ENCODE results near the gene MKI67. TPM values are rescaled to one million over a fixed set of nuclear protein-coding genes. Genes with fewer than 3 reads are reported as not detected.

MKI67 gene
- total and polyA plus RNA-seq, 2 donors (not counting 3 experiments of a cell fraction or from before 2014, with no cell fraction given) = 16.2 to 125 TPM

- BruUV-seq (replicated peaks) = no TSS peak
These were observed 45.0 kb downstream of the MKI67 start for GRCh38 chr10:128081222-128081621.

More at GRCh38 chr10:128081222-128081621, 45.0 kb downstream of the MKI67 start:
- CTCF ChIA-PET = interaction anchor here (0.9 to 2.8 kb wide), 3 partner anchors 12 to 69 kb away, joined by 3 to 11 read pairs (median 3); partner anchors contain the start of gene MKI67
- FAIRE-seq = no peak
- POLR2A ChIA-PET = no interaction called here
- Histone ChIP-seq H3K27ac (ENCODE audit: insufficient read depth, low read depth, low read length) (no peak overlapping the region), H2AFZ (ENCODE audit: low read depth, low read length) (no peak overlapping the region), H3K9ac (replicated peaks; ENCODE audit: extremely low read depth, insufficient read depth, low read length) (no peak overlapping the region), H3K9me3 (replicated peaks; ENCODE audit: control insufficient read depth, insufficient read depth, low read length) (no peaks in the 10 kb centered on the region), H3K36me3 (ENCODE audit: control insufficient read depth in 2 of 2, extremely low read depth in 1 of 2, insufficient read depth in 2 of 2, low read length in 2 of 2) (peaks cover 30 to 57% of the 10 kb centered on the region in 2 experiments), H3K9me1 (replicated peaks; ENCODE audit: control insufficient read depth, extremely low read depth, insufficient read depth, low read length) (no peaks in the 10 kb centered on the region), H3K4me3 (replicated peaks in 1 of 3; ENCODE audit: insufficient read depth in 1 of 3, low read depth in 1 of 3, low read length in 3 of 3) (no peak overlapping the region), H3K4me1 (ENCODE audit: control insufficient read depth, extremely low read depth, insufficient read depth, low read length) (no peaks in the 10 kb centered on the region), H3K27me3 (ENCODE audit: control insufficient read depth in 2 of 2, insufficient read depth in 2 of 2, low read length in 2 of 2) (no peaks in the 10 kb centered on the region), H3K4me2 (ENCODE audit: insufficient read depth, low read length) (no peak overlapping the region), H3K79me2 (ENCODE audit: control insufficient read depth, insufficient read depth, low read length) (no peaks in the 10 kb centered on the region), H4K20me1 (replicated peaks; ENCODE audit: control insufficient read depth, extremely low read depth, insufficient read depth, low read length) (no peaks in the 10 kb centered on the region)
- DNase-seq (ENCODE audit: low read depth, low spot score) = no peak
- intact Hi-C loops (cut with micrococcal nuclease) = no loop called here
- dilution Hi-C loops (cut with MboI; ENCODE audit: extremely low pct_ligation_motif_present, low sequenced_read_pairs) = no loop called here
- TF ChIP-seq FOS (IDR thresholded peaks at IDR 0.05; ENCODE audit: borderline replicate concordance, insufficient read depth, low read length) = no peak
- no peak for TF ChIP-seq MAX (IDR thresholded peaks at IDR 0.05; ENCODE audit: insufficient read depth, insufficient read length)
- TF ChIP-seq EZH2 (IDR thresholded peaks at IDR 0.05; ENCODE audit: borderline replicate concordance, low read depth, low read length, severe bottlenecking) = no peak
- no peak for TF ChIP-seq MYC (IDR thresholded peaks at IDR 0.05; ENCODE audit: low read depth, low read length)
- no peak for TF ChIP-seq GATA2 (IDR thresholded peaks at IDR 0.05; ENCODE audit: insufficient read depth, insufficient read length, low read depth, low read length)
- no peak for TF ChIP-seq POLR2AphosphoS5 (IDR thresholded peaks at IDR 0.05; ENCODE audit: insufficient read depth, low read depth, low read length)
- no peak for TF ChIP-seq CTCF (IDR thresholded peaks at IDR 0.05; ENCODE audit: extremely low read depth in 1 of 2, insufficient read depth in 1 of 2, low read depth in 1 of 2, low read length in 2 of 2)
- no peak for TF ChIP-seq JUN (IDR thresholded peaks at IDR 0.05; ENCODE audit: borderline replicate concordance, insufficient read depth, insufficient read length, low read depth)
- TF ChIP-seq POLR2A (IDR thresholded peaks at IDR 0.05; ENCODE audit: low read depth, low read length) = no peak
